ENCODE data around the gene PEF1.

PEF1 gene, protein sequence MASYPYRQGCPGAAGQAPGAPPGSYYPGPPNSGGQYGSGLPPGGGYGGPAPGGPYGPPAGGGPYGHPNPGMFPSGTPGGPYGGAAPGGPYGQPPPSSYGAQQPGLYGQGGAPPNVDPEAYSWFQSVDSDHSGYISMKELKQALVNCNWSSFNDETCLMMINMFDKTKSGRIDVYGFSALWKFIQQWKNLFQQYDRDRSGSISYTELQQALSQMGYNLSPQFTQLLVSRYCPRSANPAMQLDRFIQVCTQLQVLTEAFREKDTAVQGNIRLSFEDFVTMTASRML

GRCh38 chr1:31644560-31645273, at the start of gene PEF1:
PEF1 (minus strand) TSS chr1:31644876; CDS start chr1:31644864, 12 bp downstream.
- peak; percentile 98 for DNase-seq

DNA sequence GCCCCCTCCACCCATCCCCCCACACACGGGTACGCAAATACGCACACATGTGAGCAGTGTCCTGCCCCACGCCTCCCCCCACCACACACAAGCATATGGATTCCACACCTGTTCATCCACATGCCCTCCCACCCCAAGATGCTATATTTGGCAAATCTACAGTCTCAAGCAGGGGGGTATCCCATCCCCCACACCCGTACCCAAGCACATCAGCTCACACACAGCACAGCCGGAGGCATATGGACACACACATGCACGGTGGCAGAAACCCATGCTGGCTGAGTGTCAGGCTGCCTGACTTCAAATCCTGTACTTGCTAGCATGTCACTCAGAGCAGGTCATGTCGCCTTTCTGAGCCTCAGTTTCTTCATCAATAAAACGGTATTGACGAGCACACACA, 48.6 kb upstream of the PEF1 start:
- DNase-seq = no peak

- DNase-seq = no peak
Observed at GRCh38 chr1:31691951-31692350, 47.3 kb upstream of the PEF1 start.

- DNase-seq = no peak
Observed at GRCh38 chr1:31691446-31691845, 46.8 kb upstream of the PEF1 start.

DNA sequence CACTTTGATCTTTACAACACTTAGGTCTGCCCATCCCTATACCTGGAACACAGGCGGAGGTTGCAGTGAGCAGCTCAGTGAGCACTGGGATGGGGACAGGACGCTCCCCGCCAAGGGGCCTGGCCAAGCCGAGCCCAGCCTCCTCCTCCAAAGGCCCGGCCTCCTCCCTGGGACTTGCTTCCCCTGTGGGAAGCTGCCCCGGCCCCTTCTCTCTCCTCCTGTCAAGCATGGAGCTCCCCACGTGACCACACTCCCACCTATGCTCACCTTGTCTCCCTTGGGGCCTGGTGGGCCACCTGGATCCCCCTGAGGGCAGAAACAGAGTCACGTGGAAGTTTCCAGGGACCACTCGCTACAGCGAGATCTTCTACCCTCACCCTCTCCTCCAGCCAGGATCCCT, 46.2 kb upstream of the PEF1 start:
- DNase-seq = no peak

- no peak for DNase-seq
Observed at GRCh38 chr1:31689854-31690253, 45.2 kb upstream of the PEF1 start.

DNA sequence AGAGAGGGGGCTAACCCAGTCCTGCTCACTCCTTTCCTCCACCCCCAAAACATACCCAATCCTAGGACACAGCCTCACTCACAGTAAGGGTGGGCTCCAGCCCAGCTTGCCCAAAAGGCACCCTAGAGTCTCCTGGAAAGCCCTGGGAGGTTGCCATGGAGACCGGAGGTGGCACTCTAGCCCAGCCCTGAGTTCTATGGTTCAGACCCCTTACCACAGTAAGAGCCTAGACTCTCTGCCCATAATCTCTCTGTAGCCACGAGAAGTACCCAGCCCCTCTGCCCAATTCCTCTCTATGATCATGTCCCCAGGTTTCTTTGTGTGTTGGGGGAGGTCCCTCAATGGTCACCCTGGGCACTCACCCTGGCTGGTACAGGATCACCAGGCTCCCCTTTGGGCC, 44.7 kb upstream of the PEF1 start:
- no peak for DNase-seq

DNA sequence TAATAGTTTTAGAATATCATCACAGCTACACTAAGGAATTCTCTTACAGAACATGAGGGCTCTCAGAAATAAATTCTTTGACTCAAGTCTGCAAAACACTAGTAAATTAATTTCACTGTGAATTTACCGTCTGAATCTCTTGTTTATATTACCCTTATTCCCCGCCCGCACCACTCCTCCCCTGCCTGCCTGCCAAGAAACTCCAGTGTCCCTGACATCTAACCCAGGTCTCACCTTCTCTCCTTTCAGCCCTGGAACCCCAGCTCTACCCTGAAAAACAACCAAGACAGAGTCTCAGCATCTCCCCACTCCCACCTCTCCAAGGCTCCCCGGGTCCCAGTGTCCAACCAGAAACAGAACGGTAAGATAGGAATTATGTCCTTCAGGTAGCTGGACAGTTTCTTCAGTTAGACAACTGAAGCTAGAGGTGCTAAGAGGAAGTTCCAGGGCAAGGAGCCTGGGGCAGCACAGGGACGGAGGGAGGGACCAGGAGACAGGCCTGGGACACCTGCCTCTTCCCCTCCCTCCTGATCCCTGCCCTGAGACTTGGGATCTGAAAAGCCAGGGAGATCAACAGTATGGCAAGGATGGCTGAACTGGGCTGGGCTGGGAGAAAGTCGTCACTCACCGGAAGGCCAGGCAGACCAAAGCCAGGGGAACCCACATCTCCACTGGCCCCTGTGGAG, 43.7 kb upstream of the PEF1 start:
- DNase-seq = no peak

- no peak for DNase-seq
Observed at GRCh38 chr1:31687601-31688000, 42.9 kb upstream of the PEF1 start.

- no peak for DNase-seq
Observed at GRCh38 chr1:31685795-31686194, 41.1 kb upstream of the PEF1 start.

DNA sequence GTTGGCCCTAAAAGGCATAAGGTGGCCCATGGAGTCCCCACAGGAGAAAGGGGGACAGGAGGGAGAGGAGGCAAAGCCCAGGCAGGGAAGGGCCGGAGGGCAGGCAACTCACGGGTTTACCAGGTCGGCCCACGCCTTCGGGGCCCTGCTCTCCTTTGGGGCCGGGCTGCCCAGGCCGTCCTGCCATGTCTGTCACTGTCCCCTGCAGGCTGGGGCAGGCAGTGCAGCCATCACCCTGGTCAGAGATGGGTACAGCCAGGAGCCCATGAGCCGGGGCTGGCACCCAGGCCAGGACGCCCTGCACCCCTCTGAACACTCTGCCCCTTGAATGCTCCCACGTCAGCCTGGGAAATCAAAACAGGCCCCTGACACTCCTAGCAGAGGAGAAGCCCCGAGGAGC, 39.3 kb upstream of the PEF1 start:
- DNase-seq = no peak

- no peak for DNase-seq
Observed at GRCh38 chr1:31681415-31681814, 36.7 kb upstream of the PEF1 start.

DNA sequence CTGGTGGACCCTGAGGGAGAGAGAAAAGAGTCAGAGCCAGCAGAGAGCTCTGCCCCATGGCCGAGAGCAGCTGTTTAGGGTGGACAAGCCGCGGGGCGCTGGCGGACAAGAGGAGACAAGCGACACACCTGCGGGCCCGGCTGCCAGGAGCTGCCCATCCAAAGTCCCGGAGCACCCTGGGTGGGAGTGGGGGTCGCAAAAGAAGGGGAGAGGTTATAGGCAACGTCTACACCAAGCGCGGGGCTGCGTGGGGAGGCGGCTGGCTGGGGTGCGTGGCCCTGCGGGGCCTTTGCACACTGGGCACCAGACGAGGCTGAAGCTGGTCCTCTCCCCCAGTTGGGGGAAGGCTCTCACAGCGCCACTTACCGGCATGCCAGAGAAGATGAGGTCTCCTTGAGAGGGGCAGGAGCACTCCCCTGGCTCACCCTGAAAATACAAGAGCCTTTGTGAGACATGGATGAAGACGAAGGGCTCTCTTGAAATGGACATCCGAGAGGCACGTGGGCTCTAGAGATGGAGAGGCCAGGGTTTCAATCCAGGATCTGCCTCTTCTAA, 35.1 kb upstream of the PEF1 start:
- DNase-seq = no peak

DNA sequence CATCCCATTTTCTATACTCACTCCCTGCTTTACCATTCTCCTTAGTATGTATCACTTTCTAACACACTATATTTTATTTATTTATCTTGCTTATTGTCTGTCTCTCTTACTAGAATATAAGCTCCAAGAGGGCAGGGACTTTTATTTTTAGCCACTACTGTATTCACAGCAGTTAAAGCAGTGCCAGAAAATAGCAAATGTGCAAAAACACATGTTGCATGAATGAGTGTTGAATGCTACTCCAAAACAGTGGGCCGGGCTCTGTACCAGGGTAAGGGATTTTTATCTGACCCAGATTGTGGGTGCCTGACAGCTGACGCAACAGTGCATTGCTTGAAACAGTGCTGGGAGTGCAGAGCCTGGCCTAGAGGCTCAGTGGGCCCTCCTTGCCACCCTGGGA, 34.4 kb upstream of the PEF1 start:
- DNase-seq = no peak

- no peak for DNase-seq
Observed at GRCh38 chr1:31678681-31679080, 34.0 kb upstream of the PEF1 start.

DNA sequence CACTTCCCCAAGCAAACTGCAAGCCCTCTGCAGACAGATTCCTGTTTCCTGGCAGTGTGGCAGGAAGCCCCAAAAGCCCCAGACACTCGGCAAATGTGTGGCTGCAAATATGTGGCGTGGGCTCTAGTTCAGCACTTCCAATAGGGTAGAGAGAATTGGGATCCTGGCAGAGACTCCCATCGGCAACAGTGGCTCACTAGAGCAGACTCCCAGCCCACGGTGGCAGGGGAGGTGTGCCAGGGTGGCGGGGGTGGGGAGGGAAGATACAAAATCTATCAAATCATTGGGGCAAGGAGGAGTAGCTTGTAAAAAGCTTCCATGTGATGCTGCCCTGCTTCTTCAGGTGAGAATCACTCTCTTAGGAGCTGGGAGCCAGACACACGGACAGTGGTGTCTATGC, 33.3 kb upstream of the PEF1 start:
- no peak for DNase-seq

DNA sequence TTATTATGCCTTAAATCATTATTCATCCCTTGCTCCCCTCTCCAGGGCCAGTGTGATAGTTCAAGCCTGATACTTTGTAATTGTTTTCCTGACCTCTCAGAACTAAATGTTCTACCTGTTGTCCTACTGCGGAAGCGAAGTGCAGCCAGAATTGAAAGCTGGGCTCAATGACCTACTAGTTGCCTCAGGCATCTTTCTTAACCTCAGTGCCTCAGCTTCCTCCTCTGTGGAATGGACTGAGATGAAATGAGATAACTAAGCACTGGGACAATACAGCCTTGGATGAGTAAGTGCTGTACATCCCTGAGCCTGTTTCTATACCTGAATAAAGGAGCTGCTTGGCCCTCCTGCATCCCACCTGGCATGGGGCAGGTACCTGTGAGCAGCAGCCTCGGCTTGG, 32.7 kb upstream of the PEF1 start:
- DNase-seq = no peak

- no peak for DNase-seq
Observed at GRCh38 chr1:31675756-31676155, 31.1 kb upstream of the PEF1 start.

GRCh38 chr1:31675161-31675560, 30.5 kb upstream of the PEF1 start:
- no peak for DNase-seq

DNA sequence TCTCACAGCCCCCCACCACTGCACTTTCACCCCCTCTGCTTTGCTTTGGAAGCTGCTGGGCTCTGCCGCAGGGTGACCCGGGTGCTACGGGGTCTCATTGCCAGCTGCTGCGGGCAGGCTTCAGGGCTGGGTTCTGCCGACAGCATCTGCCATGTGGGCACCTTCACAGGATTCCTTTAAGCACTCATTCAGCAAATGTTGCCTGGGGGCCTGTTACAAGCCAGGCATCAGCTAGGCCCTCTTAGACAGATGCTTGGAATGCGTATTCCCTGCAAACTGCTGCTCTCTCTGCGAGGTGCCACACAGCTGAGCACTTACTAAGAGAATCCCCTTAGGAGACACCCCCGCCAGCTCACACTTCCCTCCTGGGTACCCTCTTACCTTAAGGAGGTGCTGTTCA, 29.9 kb upstream of the PEF1 start:
- no peak for DNase-seq

- no peak for DNase-seq
Observed at GRCh38 chr1:31673433-31673832, 28.8 kb upstream of the PEF1 start.

- no peak for DNase-seq
Observed at GRCh38 chr1:31672986-31673385, 28.3 kb upstream of the PEF1 start.

DNA sequence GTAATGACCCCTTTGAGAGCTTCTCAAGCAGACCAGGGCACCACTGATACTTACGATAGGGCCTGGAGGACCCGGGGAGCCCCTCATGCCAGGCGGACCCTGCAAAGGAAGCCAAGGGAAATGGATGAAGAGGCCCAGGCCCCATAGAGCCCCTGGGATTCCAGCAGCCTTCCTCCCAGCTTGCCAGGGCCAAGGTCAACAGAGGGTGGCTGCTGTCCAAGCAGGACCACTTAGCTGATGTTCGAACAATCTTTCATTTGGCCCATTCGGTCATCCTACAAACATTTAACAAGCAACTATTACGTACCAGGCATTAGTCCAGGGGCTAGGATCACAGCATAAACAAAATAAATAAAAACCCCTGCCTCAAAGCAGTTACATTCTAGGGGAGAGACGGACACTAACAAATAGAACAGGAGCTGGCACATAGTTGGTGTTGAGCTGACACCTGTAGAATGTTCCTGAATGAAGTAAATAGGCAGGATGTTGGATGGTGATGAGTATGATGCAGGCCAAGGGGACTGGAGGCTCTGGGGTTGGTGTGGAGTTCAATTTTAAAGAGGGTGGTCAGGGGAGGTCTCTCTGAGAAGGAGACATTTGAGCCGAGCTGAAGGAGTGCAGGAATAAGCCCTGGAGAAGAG, 27.0 kb upstream of the PEF1 start:
- DNase-seq = no peak
